Measurements from ENCODE around the gene PACRG. TPM values are rescaled to one million over a fixed set of nuclear protein-coding genes. Genes with fewer than 3 reads are reported as not detected.

PACRG gene
- polyA plus RNA-seq, 1 donor (not counting 4 experiments of a cell fraction or from before 2014, with no cell fraction given): 0.31 TPM

- no peaks in the 10 kb centered on the region for H3K36me3 ChIP-seq (ENCODE audit: control insufficient read depth in 2 of 2, extremely low read depth in 1 of 2, insufficient read depth in 2 of 2, low read length in 2 of 2)
- no peaks in the 10 kb centered on the region for H4K20me1 ChIP-seq (ENCODE audit: control insufficient read depth, extremely low read depth, insufficient read depth, low read length)
- H3K27ac ChIP-seq (ENCODE audit: control insufficient read depth, insufficient read depth, low read length): no peak overlapping the region
- H3K9ac ChIP-seq (ENCODE audit: control insufficient read depth, extremely low read depth, insufficient read depth, low read length): no peak overlapping the region
- H3K9me1 ChIP-seq (ENCODE audit: control insufficient read depth, extremely low read depth, insufficient read depth, low read length): no peaks in the 10 kb centered on the region
- DNase-seq (ENCODE audit: low read depth, low spot score) (no peak), FAIRE-seq (no peak)
- H3K79me2 ChIP-seq (ENCODE audit: control insufficient read depth, insufficient read depth, low read length): no peaks in the 10 kb centered on the region
- H3K4me1 ChIP-seq (ENCODE audit: control insufficient read depth, extremely low read depth, insufficient read depth, low read length): no peaks in the 10 kb centered on the region
- no peak overlapping the region for H3K4me3 ChIP-seq (ENCODE audit: control insufficient read depth in 2 of 3, extremely low read depth in 1 of 3, insufficient read depth in 2 of 3, low read depth in 1 of 3, low read length in 3 of 3)
- H3K4me2 ChIP-seq (ENCODE audit: control insufficient read depth, extremely low read depth, insufficient read depth, low read depth, low read length): no peak overlapping the region
- dilution Hi-C loops (cut with MboI; ENCODE audit: extremely low pct_ligation_motif_present, low sequenced_read_pairs): no loop called here
- no peak overlapping the region for H2AFZ ChIP-seq (ENCODE audit: control insufficient read depth, low read length)
- TF ChIP-seq EZH2 (IDR thresholded peaks at IDR 0.05; ENCODE audit: low read length) (no peak), CTCF (optimal IDR thresholded peaks at IDR 0.05 in 1 of 3, IDR thresholded peaks at IDR 0.05 in 1 of 3, conservative IDR thresholded peaks at IDR 0.05 in 1 of 3; ENCODE audit: extremely low read depth in 1 of 3, insufficient read depth in 2 of 3, low read length in 3 of 3) (peak in 1 of 3 experiments; percentile 5)
- no peaks in the 10 kb centered on the region for H3K9me3 ChIP-seq (ENCODE audit: control insufficient read depth, low read depth, low read length)
- no peaks in the 10 kb centered on the region for H3K27me3 ChIP-seq (ENCODE audit: control insufficient read depth, extremely low read depth, insufficient read depth, low read length)
Observed at GRCh38 chr6:163340201-163340887, 612.6 kb downstream of the PACRG start.

- no peaks in the 10 kb centered on the region for H4K20me1 ChIP-seq (ENCODE audit: control insufficient read depth, extremely low read depth, insufficient read depth, low read length)
- no peak overlapping the region for H2AFZ ChIP-seq (ENCODE audit: control insufficient read depth, low read length)
- TF ChIP-seq CTCF (optimal IDR thresholded peaks at IDR 0.05 in 1 of 3, IDR thresholded peaks at IDR 0.05 in 1 of 3, conservative IDR thresholded peaks at IDR 0.05 in 1 of 3; ENCODE audit: extremely low read depth in 1 of 3, insufficient read depth in 2 of 3, low read length in 3 of 3) (no peak), EZH2 (IDR thresholded peaks at IDR 0.05; ENCODE audit: low read length) (no peak)
- no peaks in the 10 kb centered on the region for H3K9me1 ChIP-seq (ENCODE audit: control insufficient read depth, extremely low read depth, insufficient read depth, low read length)
- no peaks in the 10 kb centered on the region for H3K9me3 ChIP-seq (ENCODE audit: control insufficient read depth, low read depth, low read length)
- H3K27me3 ChIP-seq (ENCODE audit: control insufficient read depth, extremely low read depth, insufficient read depth, low read length): no peaks in the 10 kb centered on the region
- DNase-seq (ENCODE audit: low read depth, low spot score) (no peak), FAIRE-seq (no peak)
- no peaks in the 10 kb centered on the region for H3K36me3 ChIP-seq (ENCODE audit: control insufficient read depth in 2 of 2, extremely low read depth in 1 of 2, insufficient read depth in 2 of 2, low read length in 2 of 2)
- H3K4me3 ChIP-seq (ENCODE audit: control insufficient read depth in 2 of 3, extremely low read depth in 1 of 3, insufficient read depth in 2 of 3, low read depth in 1 of 3, low read length in 3 of 3): no peak overlapping the region
- H3K27ac ChIP-seq (ENCODE audit: control insufficient read depth, insufficient read depth, low read length): no peak overlapping the region
- H3K9ac ChIP-seq (ENCODE audit: control insufficient read depth, extremely low read depth, insufficient read depth, low read length): no peak overlapping the region
- no peaks in the 10 kb centered on the region for H3K4me1 ChIP-seq (ENCODE audit: control insufficient read depth, extremely low read depth, insufficient read depth, low read length)
- no peaks in the 10 kb centered on the region for H3K79me2 ChIP-seq (ENCODE audit: control insufficient read depth, insufficient read depth, low read length)
- dilution Hi-C loops (cut with MboI; ENCODE audit: extremely low pct_ligation_motif_present, low sequenced_read_pairs): no loop called here
- no peak overlapping the region for H3K4me2 ChIP-seq (ENCODE audit: control insufficient read depth, extremely low read depth, insufficient read depth, low read depth, low read length)
Observed at GRCh38 chr6:163341224-163342061, 613.7 kb downstream of the PACRG start.
